Ureter (tissue), 1 donor: ENCODE data around the gene FAAH. TPM values are rescaled to one million over a fixed set of nuclear protein-coding genes. Genes with fewer than 3 reads are reported as not detected.

Source experiments
- DNase-seq: peaks from one replicate; pipeline ENCODE4 v3.0.0-alpha.2; 2020; ENCODE audit warnings: low spot score
- total RNA-seq: library from RNA; stranded (reverse); gene quantifications from one replicate; pipeline ENCODE4 v1.2.4, GENCODE V29; 2023
- donor health status: DM: yes; HTN: yes; CAD: no.

FAAH gene
- total RNA-seq, 1 donor from 2014 or later, result 62.9 TPM

GRCh38 chr1:46422261-46422871 lies 28.2 kb downstream of the FAAH start:
- DNase-seq, result no peak

DNA sequence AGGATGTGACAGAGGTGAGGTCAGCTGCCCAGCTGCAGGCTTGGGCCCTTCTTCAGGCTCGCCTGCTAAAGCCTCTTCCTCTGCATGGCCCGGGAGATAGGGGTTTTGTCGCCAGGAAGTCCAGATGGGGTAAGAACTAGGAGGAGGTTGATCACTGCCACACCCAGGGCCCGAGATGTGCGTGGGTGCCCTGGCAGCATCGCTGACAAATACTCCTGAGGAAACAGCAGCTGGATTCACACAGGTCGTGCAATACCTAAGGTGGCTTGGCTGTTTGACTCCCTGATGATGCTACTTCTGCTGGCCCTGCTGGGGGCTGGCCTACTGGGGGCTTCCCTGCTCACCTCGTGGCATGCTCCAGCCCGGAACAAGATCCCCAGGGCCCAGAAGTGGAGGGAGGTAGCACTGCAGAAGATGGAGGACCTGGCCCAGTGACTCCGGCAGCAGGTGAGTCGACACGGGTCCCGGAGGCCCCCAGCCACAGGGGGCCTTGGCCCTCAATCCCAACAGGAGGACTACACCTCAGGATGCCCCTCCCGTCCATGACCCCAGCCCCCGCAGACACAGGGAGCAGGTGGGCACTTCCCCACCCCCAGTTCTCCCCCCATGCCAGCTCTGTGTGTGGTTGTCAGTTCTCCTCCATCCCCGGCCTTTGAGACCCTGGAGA lies 29.6 kb downstream of the FAAH start:
- DNase-seq, result no peak

- DNase-seq, result no peak
Observed at GRCh38 chr1:46424730-46425129, 30.6 kb downstream of the FAAH start.

GRCh38 chr1:46425726-46426125 lies 31.6 kb downstream of the FAAH start:
- DNase-seq, result no peak

DNA sequence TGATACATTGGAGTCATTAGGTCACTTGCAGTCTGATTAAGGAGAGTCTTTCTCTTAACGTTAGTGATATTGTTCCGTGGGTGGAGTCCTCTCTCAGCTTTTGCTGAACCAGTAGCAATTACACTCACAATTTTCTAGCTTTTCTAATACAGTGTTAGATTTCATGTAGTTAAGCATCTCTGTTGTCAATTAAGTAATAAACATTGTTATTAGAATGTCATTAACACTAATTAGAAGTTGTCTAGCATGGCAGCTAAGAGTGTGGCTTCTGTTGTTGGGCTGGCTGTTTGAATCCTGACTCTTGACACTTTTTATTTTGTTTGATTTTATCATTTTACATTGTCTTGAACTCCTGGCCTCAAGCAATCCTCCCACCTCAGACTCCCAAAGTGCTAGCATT lies 33.4 kb downstream of the FAAH start:
- no peak for DNase-seq

DNA sequence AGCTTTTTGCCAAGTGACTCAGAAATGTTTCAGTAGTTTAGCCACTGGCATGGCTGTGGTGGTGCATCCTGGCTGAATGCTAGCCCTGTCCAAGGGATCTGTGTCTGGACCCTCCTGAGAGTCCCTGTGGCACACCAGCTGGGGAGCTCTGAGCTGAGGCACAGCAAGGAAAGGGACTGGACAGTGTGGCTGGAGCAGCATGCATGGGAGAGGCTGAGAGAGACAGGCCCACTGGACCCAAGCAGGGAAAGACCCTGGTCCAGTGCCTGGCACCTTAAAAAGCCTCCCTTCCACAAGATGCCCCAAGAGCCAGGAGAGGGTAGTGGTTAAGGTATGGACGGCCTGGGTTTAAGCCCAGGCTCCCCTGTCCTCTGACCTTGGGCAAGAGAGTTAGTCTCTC lies 35.3 kb downstream of the FAAH start:
- DNase-seq, result no peak

- no peak for DNase-seq
Observed at GRCh38 chr1:46431695-46432094, 37.6 kb downstream of the FAAH start.

GRCh38 chr1:46432781-46433327 lies 38.7 kb downstream of the FAAH start:
- DNase-seq, result no peak

- no peak for DNase-seq
Observed at GRCh38 chr1:46434358-46434757, 40.2 kb downstream of the FAAH start.

GRCh38 chr1:46436844-46437243 lies 42.7 kb downstream of the FAAH start:
- no peak for DNase-seq

- no peak for DNase-seq
Observed at GRCh38 chr1:46437723-46438122, 43.6 kb downstream of the FAAH start.

- no peak for DNase-seq
Observed at GRCh38 chr1:46438346-46438745, 44.2 kb downstream of the FAAH start.

DNA sequence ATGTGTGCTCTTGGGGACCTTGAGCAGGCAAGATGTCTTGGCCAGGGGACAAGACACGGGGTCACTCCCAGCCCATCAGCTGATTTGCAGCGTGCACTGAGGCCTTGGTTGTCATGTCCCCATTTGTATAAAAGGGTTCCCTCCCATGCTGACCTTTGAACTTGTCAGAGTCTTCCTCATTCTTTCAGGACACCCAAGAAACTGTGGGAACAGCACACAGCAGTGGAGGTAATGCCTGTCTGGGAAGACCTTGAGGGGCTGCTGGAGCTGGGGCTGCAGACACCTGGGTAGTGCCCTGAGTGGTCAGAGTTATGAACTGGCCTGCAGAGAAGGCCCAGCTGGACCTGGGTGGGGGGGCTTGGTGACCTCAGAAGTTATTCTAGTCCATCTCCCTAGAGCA lies 46.4 kb downstream of the FAAH start:
- DNase-seq, result no peak

DNA sequence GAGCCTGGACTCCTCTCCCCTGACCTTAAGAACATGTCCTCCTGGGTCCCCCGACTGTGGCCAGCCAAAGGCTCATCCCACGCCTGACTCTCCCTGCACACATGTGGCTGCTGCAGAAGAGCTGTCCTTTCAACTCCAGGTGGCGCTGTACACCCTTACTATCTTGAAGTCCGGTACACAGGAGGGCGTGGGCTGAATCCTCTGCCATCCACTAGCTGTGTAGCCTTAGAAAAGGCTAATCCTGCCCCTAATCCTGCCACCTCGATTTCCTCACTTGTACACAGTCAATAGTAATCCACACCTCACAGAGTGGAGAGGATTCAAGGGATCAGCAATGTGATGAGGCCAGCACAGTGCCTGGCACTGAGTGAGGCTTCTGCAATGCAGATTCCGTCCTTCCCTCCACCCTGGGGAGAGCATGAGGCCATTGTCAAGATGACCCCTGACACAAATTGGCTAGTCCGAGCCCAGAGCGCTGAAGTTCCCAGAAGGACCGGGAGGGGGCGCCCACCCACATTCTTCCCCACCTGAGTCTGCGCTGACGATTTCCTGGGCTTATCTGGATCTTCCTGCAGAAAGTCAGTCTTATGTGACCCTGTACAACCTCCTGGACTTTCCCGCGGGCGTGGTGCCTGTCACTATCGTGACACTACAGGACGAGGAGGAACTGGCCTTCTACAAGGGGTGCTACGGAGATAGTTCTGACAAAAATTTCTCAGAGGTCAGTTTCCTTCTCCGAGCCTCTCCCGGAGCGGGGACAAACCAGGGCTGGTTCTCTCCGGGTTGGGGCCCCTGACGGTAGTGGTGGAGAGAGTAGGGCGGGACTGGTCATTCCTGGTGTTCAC lies 48.4 kb downstream of the FAAH start:
- DNase-seq, result peak; percentile 75

GRCh38 chr1:46444466-46444865 lies 50.3 kb downstream of the FAAH start:
- no peak for DNase-seq

DNA sequence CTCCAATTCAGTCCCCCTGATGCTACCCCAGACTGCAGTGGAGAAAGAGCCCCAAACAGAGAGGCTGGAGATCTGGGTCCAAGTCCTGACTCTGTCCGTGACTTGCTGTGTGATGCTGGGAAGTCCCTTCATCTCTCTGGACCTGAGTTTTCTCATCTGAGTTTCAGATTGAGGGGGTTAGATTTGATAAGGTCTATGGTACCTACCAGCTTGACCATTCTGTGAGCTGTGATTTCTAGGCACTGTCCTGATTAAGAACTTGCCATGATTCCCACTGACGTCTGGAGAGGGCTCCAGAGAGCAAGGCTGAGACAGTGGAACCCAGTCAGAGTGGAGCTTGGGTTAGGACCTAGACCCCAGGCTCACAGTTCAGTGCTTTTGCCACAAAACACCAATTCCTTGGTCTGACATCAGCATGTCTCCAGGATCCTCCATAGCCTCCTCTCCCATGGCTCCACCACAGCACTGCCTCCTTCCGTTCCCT lies 51.7 kb downstream of the FAAH start:
- no peak for DNase-seq

DNA sequence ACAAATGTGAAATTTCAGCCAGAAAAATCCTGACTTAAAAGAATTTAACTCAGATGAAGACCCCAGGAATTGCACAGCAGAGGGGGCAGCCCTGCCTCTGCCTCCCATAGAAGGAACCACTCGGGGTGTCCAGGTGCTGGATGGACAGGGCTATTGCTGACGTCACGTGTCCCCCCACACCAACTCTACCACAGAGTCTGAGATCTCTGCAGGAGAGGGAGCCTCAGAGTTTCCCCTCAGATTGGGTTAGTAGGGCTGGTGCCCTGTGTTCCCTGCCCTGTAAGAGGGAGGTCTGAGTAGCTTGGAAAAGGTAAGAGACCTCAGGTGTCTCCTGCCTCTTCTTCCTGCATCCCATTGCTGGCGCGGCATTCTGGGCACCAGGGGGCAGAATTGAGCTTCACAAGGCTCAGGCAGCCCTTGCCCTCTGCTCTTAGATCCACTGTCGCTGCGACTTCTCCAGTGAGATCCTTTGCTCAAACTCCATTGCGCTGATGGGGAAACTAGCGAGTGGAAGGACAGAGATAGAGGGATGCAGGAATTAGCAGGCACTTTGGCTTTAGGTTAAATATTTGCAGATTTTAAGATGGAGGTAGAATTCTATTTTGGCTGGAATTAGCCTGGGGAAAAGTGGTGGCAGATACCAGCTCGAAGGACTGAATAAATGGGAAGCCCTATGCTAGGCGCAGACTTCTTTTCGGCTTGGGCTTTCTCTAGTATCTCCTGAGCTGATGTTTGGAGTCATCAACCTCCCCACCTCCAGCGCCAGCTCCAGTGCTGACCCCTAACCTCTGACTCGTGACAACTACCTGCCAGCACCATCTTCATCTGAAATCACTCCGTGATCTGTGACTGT lies 52.8 kb downstream of the FAAH start:
- DNase-seq, result peak; percentile 84

DNA sequence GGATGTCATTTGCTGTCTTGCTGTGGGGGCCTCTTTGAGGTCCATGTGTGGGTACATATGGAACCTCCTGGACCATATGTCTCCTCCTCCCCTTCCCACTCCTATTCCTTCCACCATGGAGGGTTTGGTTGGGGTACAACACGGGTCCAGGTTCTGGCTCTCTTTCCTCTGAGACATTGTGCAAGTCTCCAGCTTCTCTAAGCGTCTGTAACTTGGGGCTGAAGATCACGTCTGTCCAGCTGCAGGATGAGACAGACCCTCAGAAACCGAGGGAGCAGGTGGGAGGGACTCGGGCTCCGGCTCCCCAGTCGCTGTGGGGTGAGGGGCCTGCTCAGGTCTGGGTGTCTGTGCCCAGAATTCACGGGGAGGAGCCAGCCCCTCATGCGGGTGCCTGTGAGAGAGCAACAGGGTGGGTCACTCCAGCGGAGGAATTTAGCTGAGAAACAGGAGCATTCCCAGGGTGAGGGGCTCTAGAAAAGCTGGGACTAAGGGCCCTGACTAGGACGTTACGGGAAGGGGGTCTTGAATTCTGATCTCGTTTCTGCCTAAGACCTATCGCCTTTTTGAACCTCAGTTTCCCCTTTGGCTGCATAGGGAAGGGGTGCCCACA lies 53.5 kb downstream of the FAAH start:
- no peak for DNase-seq

- no peak for DNase-seq
Observed at GRCh38 chr1:46448109-46448911, 54.2 kb downstream of the FAAH start.
